K562 (cell line): ENCODE measurements around the gene ADAM19. TPM values are rescaled to one million over a fixed set of nuclear protein-coding genes. Genes with fewer than 3 reads are reported as not detected.
A peak's percentile ranks its signal among the peaks of the same experiment; 100 is the strongest.

Experiments used
- ADNP ChIP-seq: fragments of 200-800 bp; sonication (Bioruptor generic); IDR thresholded peaks from 2 replicates; pipeline ENCODE4 v1.6.1; 2016; ENCODE audit warnings: missing genetic modification characterization, missing compliant biosample characterization
- ATF1 ChIP-seq, 2 experiments: fragments of 450-650 bp in 1 of 2; IDR thresholded peaks; 2 replicates each; pipeline ENCODE4 v1.6.1; 2016; ENCODE audit warnings: missing compliant biosample characterization in 1 of 2, missing genetic modification characterization in 1 of 2
- CHD4 ChIP-seq: fragments of 200-600 bp; sonication (generic); IDR thresholded peaks from 3 replicates; pipeline ENCODE4 v1.6.1; 2012; ENCODE audit warnings: low read depth, mild to moderate bottlenecking, mixed read lengths, low read length, inconsistent platforms; ENCODE audit not compliant: insufficient read depth, insufficient replicate concordance, poor library complexity, severe bottlenecking
- DIDO1 ChIP-seq: fragments of 450-650 bp; IDR thresholded peaks from 2 replicates; pipeline ENCODE4 v1.6.1; 2016; ENCODE audit warnings: low read depth, missing biosample characterization, missing genetic modification characterization
- FOXJ2 ChIP-seq: fragments of 200-800 bp; sonication (Bioruptor generic); IDR thresholded peaks from 2 replicates; pipeline ENCODE4 v1.6.1; 2016; ENCODE audit warnings: missing genetic modification characterization, missing compliant biosample characterization
- ID3 ChIP-seq, 2 experiments: fragments of 250-450 bp in 1 of 2; fragments of 450-650 bp in 1 of 2; sonication (Bioruptor Pico) in 1 of 2; IDR thresholded peaks; 2 replicates each; pipeline versions ENCODE4 v1.6.1 to v1.8.0; 2016 to 2021; ENCODE audit warnings: mild to moderate bottlenecking in 2 of 2, moderate library complexity in 2 of 2, missing compliant biosample characterization in 1 of 2, missing genetic modification characterization in 1 of 2
- KDM1A ChIP-seq, 2 experiments: fragments of 450-650 bp; IDR thresholded peaks; 2 replicates each; pipeline ENCODE4 v1.6.1; 2016; ENCODE audit warnings: mild to moderate bottlenecking in 2 of 2
- KHSRP ChIP-seq: fragments of 450-650 bp; IDR thresholded peaks from 2 replicates; pipeline ENCODE4 v1.6.1; 2017
- PTBP1 ChIP-seq: fragments of 200-400 bp; formaldehyde crosslinking; IDR thresholded peaks from 2 replicates; pipeline ENCODE4 v1.6.1; 2017; ENCODE audit warnings: low read depth, low read length
- SMARCA5 ChIP-seq: fragments of 450-650 bp; IDR thresholded peaks from 2 replicates; pipeline ENCODE4 v1.6.1; 2016
- ZBTB2 ChIP-seq: fragments of 450-650 bp; IDR thresholded peaks from 2 replicates; pipeline ENCODE4 v1.6.1; 2016; ENCODE audit warnings: antibody characterized with exemption
- polyA plus RNA-seq, 8 experiments: library from polyadenylated mRNA; depleted of rRNA in 4 of 8; stranded (reverse) in 5 of 8; unstranded in 3 of 8; fragments of >200 nt; fragmentation: Nextera tagmentation in 2 of 8; fragmentation: Illumina TruSeq in 1 of 8; extraction: Ambion mirVana in 2 of 8; extraction: Trizol in 1 of 8; gene quantifications; 2 replicates each; pipeline versions ENCODE4 v1.2.1 to v1.2.3, GENCODE V29; 2011 to 2014; ENCODE audit warnings: inconsistent platforms in 1 of 8, missing spikeins in 1 of 8
- total RNA-seq, 7 experiments: library from RNA; depleted of rRNA in 6 of 7; stranded (reverse); fragments of >200 nt in 6 of 7; fragmentation: Illumina TruSeq in 2 of 7; extraction: Trizol in 2 of 7; gene quantifications; 2 replicates each; pipeline versions ENCODE4 v1.2.1 to v1.2.3, GENCODE V29; 2011 to 2021; ENCODE audit warnings: low replicate concordance in 1 of 7

ADAM19 gene
- total and polyA plus RNA-seq, 9 of the 15 experiments (the other 6 are each of a cell fraction or from before 2014, with no cell fraction given), result 0.11 to 1.1 (median 0.43) TPM

GRCh38 chr5:157574456-157575380 is 857 bp downstream of the ADAM19 start (continued):
- TF ChIP-seq ID3 (CRISPR knock-in tag; IDR thresholded peaks at IDR 0.05) (no peak), ID3 (tag; IDR thresholded peaks at IDR 0.05) (peak; percentile 36; the same call in 1 of the 2 replicates), PTBP1 (peak; percentile 81; the same call in 1 of the 2 replicates), SMARCA5 (peak; percentile 95), ADNP (tag) (peak; percentile 84), FOXJ2 (tag) (no peak), DIDO1 (no peak), CHD4 (peak; percentile 55), KHSRP (no peak), KDM1A (IDR thresholded peaks at IDR 0.05) (peak; percentile 84 to 87), ATF1 (CRISPR knock-in tag; IDR thresholded peaks at IDR 0.05) (no peak), ATF1 (tag; IDR thresholded peaks at IDR 0.05) (0 out of 2 replicates have a peak, but pooled peaks have one; percentile 19), ZBTB2 (no peak)
- TF ChIP-seq, all 486 proteins: peak for 18
